Ramos (cell line): ENCODE measurements around the gene NOVA1.

Experiments used
- in situ Hi-C: fragments of 300-500 bp; cut with MboI; formaldehyde crosslinking; loops from one replicate; pipeline ENCODE4 v1.14.3; 2022; ENCODE audit warnings: low sequenced_read_pairs; ENCODE audit not compliant: unreplicated experiment

The NOVA1 gene

GRCh38 chr14:26454105-26454504, 143.7 kb downstream of the NOVA1 start:
- in situ Hi-C loops = no loop called here

- in situ Hi-C loops = no loop called here
Measured at GRCh38 chr14:26448181-26448855, 149.5 kb downstream of the NOVA1 start.

GRCh38 chr14:26444822-26445221, 153.0 kb downstream of the NOVA1 start:
- in situ Hi-C loops = no loop called here

- in situ Hi-C loops = no loop called here
Measured at GRCh38 chr14:26443654-26444053, 154.2 kb downstream of the NOVA1 start.

- in situ Hi-C loops = no loop called here
Measured at GRCh38 chr14:26429205-26429604, 168.6 kb downstream of the NOVA1 start.

- in situ Hi-C loops = no loop called here
Measured at GRCh38 chr14:26427097-26427496, 170.7 kb downstream of the NOVA1 start.

- in situ Hi-C loops = no loop called here
Measured at GRCh38 chr14:26424537-26424936, 173.3 kb downstream of the NOVA1 start.

- in situ Hi-C loops = no loop called here
Measured at GRCh38 chr14:26415618-26416123, 182.2 kb downstream of the NOVA1 start.

GRCh38 chr14:26414926-26415325, 182.9 kb downstream of the NOVA1 start:
- in situ Hi-C loops = no loop called here

- in situ Hi-C loops = no loop called here
Measured at GRCh38 chr14:26414103-26414502, 183.7 kb downstream of the NOVA1 start.

GRCh38 chr14:26412421-26412820, 185.4 kb downstream of the NOVA1 start:
- in situ Hi-C loops = no loop called here

- in situ Hi-C loops = no loop called here
Measured at GRCh38 chr14:26410189-26410685, 187.6 kb downstream of the NOVA1 start.

- in situ Hi-C loops = no loop called here
Measured at GRCh38 chr14:26404927-26405326, 192.9 kb downstream of the NOVA1 start.

GRCh38 chr14:26403760-26404159, 194.1 kb downstream of the NOVA1 start:
- in situ Hi-C loops = no loop called here

GRCh38 chr14:26402126-26402525, 195.7 kb downstream of the NOVA1 start:
- in situ Hi-C loops = no loop called here

- in situ Hi-C loops = no loop called here
Measured at GRCh38 chr14:26401179-26401968, 196.5 kb downstream of the NOVA1 start.

GRCh38 chr14:26400373-26400772, 197.5 kb downstream of the NOVA1 start:
- in situ Hi-C loops = no loop called here

GRCh38 chr14:26398616-26399015, 199.2 kb downstream of the NOVA1 start:
- in situ Hi-C loops = no loop called here
